ENCODE measurements around the gene ELP6.

GRCh38 chr3:47520756-47521155 lies 7.2 kb upstream of the ELP6 start:
- TF ChIP-seq YY1 (IDR thresholded peaks at IDR 0.05; ENCODE audit: insufficient read depth, insufficient read length) (no peak), ZNF274 (IDR thresholded peaks at IDR 0.05; ENCODE audit: low read depth, low read length) (no peak)

All from NT2/D1 (cell line).